Neutrophil (primary cell): Measurements from ENCODE around the gene CCDC91.
"Not testable (repeated sequence)": the region's sequence is repeated elsewhere in the genome, so short reads cannot be mapped to it uniquely, and the experiment has no call there.

ENCODE experiments used
- H3K27ac ChIP-seq: fragments of 200-600 bp; sonication (generic); 2 replicates; pipeline ENCODE4 v1.5.1; 2016; ENCODE audit warnings: mild to moderate bottlenecking, moderate library complexity
- H3K27me3 ChIP-seq: fragments of 200-600 bp; sonication (generic); 2 replicates; pipeline ENCODE4 v1.6.0; 2016; ENCODE audit warnings: mild to moderate bottlenecking
- H3K36me3 ChIP-seq: fragments of 200-600 bp; sonication (generic); 2 replicates; pipeline ENCODE4 v1.5.1; 2017
- H3K4me1 ChIP-seq, 2 experiments: fragments of 200-600 bp in 1 of 2; sonication (generic) in 1 of 2; 1 replicate in 1 of 2; 2 replicates in 1 of 2; pipeline versions ENCODE4 v1.5.1 to v1.6.1; 2013 to 2016; ENCODE audit warnings: low read depth in 1 of 2, low read length in 1 of 2, mild to moderate bottlenecking in 1 of 2, moderate library complexity in 1 of 2; ENCODE audit not compliant: control insufficient read depth in 1 of 2, insufficient read depth in 1 of 2
- H3K4me3 ChIP-seq, 2 experiments: fragments of 200-600 bp in 1 of 2; sonication (generic) in 1 of 2; 1 replicate in 1 of 2; 2 replicates in 1 of 2; pipeline ENCODE4 v1.5.1; 2013 to 2016; ENCODE audit warnings: low read depth in 1 of 2, low read length in 1 of 2, mild to moderate bottlenecking in 1 of 2, moderate library complexity in 1 of 2
- H3K9me3 ChIP-seq: fragments of 200-600 bp; sonication (generic); 2 replicates; pipeline ENCODE4 v1.5.1; 2016
- TF ChIP-seq, protein P1 (sequence below): fragments of 200-600 bp; sonication (generic); IDR thresholded peaks from 2 replicates; pipeline ENCODE4 v1.5.1; 2016; ENCODE audit warnings: antibody characterized with exemption

CCDC91 gene

GRCh38 chr12:28459481-28459880, 269.2 kb downstream of the CCDC91 start:
- Histone ChIP-seq H3K9me3 (no peaks in the 10 kb centered on the region), H3K27ac (no peak overlapping the region), H3K4me3 (no peak overlapping the region), H3K36me3 (no peaks in the 10 kb centered on the region), H3K27me3 (no peaks in the 10 kb centered on the region), H3K4me1 (no peaks in the 10 kb centered on the region)
- TF ChIP-seq, protein P1, sequence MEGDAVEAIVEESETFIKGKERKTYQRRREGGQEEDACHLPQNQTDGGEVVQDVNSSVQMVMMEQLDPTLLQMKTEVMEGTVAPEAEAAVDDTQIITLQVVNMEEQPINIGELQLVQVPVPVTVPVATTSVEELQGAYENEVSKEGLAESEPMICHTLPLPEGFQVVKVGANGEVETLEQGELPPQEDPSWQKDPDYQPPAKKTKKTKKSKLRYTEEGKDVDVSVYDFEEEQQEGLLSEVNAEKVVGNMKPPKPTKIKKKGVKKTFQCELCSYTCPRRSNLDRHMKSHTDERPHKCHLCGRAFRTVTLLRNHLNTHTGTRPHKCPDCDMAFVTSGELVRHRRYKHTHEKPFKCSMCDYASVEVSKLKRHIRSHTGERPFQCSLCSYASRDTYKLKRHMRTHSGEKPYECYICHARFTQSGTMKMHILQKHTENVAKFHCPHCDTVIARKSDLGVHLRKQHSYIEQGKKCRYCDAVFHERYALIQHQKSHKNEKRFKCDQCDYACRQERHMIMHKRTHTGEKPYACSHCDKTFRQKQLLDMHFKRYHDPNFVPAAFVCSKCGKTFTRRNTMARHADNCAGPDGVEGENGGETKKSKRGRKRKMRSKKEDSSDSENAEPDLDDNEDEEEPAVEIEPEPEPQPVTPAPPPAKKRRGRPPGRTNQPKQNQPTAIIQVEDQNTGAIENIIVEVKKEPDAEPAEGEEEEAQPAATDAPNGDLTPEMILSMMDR = no peak

GRCh38 chr12:28460420-28461130, 270.3 kb downstream of the CCDC91 start:
- H3K36me3 ChIP-seq = no peaks in the 10 kb centered on the region
- no peak overlapping the region for H3K4me3 ChIP-seq

DNA sequence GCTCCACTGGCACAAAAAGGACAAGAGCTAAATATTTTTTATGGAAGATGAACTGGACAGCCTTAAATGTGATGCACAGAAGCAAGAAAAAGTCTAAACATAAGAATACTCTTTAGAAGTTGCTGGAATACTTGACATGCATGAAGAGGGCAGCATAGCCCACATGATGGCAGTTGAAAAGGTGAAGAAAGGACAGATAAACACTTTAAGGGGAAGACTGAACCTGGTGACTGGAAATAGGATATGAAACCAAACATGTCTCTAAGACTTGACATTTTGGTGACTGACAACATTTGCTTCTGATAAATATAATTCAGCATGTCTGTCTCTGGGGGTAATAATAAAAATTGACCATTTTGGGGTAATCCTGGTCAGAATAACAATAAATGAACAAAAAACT, 273.1 kb downstream of the CCDC91 start:
- no peaks in the 10 kb centered on the region for H3K27me3 ChIP-seq
- H3K9me3 ChIP-seq = no peaks in the 10 kb centered on the region
- H3K36me3 ChIP-seq = no peaks in the 10 kb centered on the region
- no peak overlapping the region for H3K27ac ChIP-seq
- TF ChIP-seq, protein P1 = no peak
- no peaks in the 10 kb centered on the region for H3K4me1 ChIP-seq
- H3K4me3 ChIP-seq = no peak overlapping the region

More at GRCh38 chr12:28460420-28461130, 270.3 kb downstream of the CCDC91 start:
- H3K27ac ChIP-seq = no peak overlapping the region
- no peaks in the 10 kb centered on the region for H3K4me1 ChIP-seq
- H3K27me3 ChIP-seq = no peaks in the 10 kb centered on the region
- no peaks in the 10 kb centered on the region for H3K9me3 ChIP-seq
- TF ChIP-seq, protein P1 = no peak

DNA sequence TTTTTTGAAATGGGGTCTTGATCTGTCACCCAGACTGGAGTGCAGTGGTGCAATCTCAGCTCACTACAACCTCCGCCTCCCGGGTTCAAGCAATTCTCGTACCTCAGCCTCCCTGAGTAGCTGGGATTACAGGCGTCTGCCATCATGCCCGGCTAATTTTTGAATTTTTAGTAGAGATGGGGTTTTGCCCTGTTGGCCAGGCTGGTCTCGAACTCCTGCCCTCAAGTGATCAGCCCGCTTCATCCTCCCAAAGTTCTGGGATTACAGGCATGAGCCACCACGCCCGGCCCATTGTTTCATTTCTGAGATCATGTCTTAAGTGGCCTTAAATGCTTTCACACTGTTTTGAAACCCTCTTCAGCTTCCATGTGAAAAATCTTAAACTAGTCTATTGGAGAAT, 281.5 kb downstream of the CCDC91 start:
- H3K36me3 ChIP-seq, H3K4me1 ChIP-seq, H3K4me3 ChIP-seq: not testable (repeated sequence)

DNA sequence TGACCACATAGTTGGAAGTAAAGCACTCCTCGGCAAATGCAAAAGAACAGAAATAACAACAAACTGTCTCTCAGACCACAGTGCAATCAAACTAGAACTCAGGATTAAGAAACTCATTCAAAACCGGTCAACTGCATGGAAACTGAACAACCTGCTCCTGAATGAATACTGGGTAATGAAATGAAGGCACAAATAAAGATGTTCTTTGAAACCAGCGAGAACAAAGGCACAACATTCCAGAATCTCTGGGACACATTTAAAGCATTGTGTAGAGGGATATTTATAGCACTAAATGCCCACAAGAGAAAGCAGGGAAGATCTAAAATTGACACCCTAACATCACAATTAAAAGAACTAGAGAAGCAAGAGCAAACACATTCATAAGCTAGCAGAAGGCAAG, 285.9 kb downstream of the CCDC91 start:
- H3K4me3 ChIP-seq, H3K27me3 ChIP-seq, H3K36me3 ChIP-seq, H3K4me1 ChIP-seq, H3K9me3 ChIP-seq, H3K27ac ChIP-seq: not testable (repeated sequence)

More for the DNA sequence above, 281.5 kb downstream of the CCDC91 start:
- not testable (repeated sequence) for H3K9me3 ChIP-seq, H3K27me3 ChIP-seq, H3K27ac ChIP-seq

DNA sequence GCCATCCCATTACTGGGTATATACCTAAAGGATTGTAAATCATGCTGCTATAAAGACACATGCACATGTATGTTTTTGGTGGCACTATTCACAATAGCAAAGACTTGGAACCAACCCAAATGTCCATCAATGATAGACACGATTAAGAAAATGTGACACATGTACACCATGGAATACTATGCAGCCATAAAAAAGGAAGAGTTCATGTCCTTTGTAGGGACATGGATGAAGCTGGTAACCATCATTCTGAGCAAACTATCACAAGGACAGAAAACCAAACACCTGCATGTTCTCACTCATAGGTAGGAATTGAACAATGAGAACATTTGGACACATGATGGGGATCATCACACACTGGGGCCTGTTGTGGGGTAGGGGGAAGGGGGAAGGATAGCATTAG, 288.8 kb downstream of the CCDC91 start:
- not testable (repeated sequence) for H3K27me3 ChIP-seq, H3K9me3 ChIP-seq, H3K4me1 ChIP-seq, H3K27ac ChIP-seq, H3K36me3 ChIP-seq, H3K4me3 ChIP-seq

DNA sequence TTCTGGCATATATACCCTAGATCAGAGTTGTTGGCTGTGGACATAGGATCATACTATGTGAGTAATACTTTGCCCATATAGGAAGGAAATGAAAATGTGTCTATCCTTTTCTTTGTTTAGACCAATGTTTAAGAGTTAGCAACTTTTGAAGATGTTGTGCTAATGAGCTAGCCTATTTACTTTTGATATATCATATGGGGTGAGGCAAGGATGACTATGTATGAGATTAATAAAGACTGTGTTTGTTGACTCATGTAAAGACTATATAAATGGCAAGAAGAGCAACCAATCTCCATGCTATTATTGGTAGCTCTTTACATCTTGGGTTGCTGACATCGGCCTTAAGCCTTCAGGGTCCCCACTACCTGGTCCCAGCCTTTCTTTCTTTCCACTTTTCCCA, 289.4 kb downstream of the CCDC91 start:
- TF ChIP-seq, protein P1 = no peak
- no peaks in the 10 kb centered on the region for H3K9me3 ChIP-seq
- no peaks in the 10 kb centered on the region for H3K27me3 ChIP-seq
- no peaks in the 10 kb centered on the region for H3K4me1 ChIP-seq
- H3K4me3 ChIP-seq = no peak overlapping the region
- H3K27ac ChIP-seq = no peak overlapping the region
- H3K36me3 ChIP-seq = no peaks in the 10 kb centered on the region
